A549 (cell line): ENCODE measurements around the gene DYRK1A. TPM values are rescaled to one million over a fixed set of nuclear protein-coding genes. Genes with fewer than 3 reads are reported as not detected.

Experiments used
- ATAC-seq, 2 experiments: fragments of 200-7000 bp in 1 of 2; fragments of >200 bp in 1 of 2; cut with Nextera tagmentation in 1 of 2; cut with Tn5 transposase in 1 of 2; 3 replicates each; pipeline versions ENCODE4 v1.8.0 to v1.9.1; 2018 to 2020; ENCODE audit warnings: mild to moderate bottlenecking in 1 of 2, moderate library complexity in 1 of 2
- CTCF ChIA-PET: fragments of 300-600 bp; sonication (Branson Sonifier 250); formaldehyde crosslinking; extraction: SDS; loops from one replicate; lab custom pipeline; 2021; ENCODE audit warnings: antibody characterized with exemption, inconsistent platforms; lab: Yijun Ruan, JAX
- POLR2A ChIA-PET: fragments of 350-600 bp; formaldehyde crosslinking; extraction: SDS; loops from one replicate; lab custom pipeline; 2021; ENCODE audit warnings: antibody characterized with exemption, inconsistent platforms; lab: Yijun Ruan, JAX
- DNase-seq, 2 experiments: peaks; one replicate each; pipeline versions ENCODE4 v3.0.0 to v3.0.0-alpha.2; 2011 to 2016; ENCODE audit warnings: low read depth in 1 of 2, low spot score in 1 of 2
- FAIRE-seq: peaks from 2 replicates; lab custom pipeline; 2011; peaks lifted over from hg19 to GRCh38; lab: Jason Lieb, UNC
- H3K27ac ChIP-seq, 2 experiments: fragments of >200 bp; sonication (Bioruptor Twin); formaldehyde crosslinking; 3 replicates each; pipeline ENCODE4 v1.5.1; 2016 to 2017
- H3K4me1 ChIP-seq: fragments of >200 bp; sonication (Bioruptor Twin); formaldehyde crosslinking; 3 replicates; pipeline ENCODE4 v1.6.1; 2016
- H3K4me2 ChIP-seq: fragments of >200 bp; sonication (Bioruptor Twin); formaldehyde crosslinking; 3 replicates; pipeline ENCODE4 v1.6.1; 2016
- H3K4me3 ChIP-seq: fragments of >200 bp; sonication (Bioruptor Twin); formaldehyde crosslinking; 3 replicates; pipeline ENCODE4 v1.5.1; 2016
- H3K9me3 ChIP-seq: fragments of >200 bp; sonication (Bioruptor Twin); formaldehyde crosslinking; 3 replicates; pipeline ENCODE4 v1.6.1; 2016
- CBX8 ChIP-seq: fragments of 200-600 bp; sonication (generic); IDR thresholded peaks from 2 replicates; pipeline ENCODE4 v1.6.1; 2016
- CHD4 ChIP-seq: fragments of 200-600 bp; sonication (generic); IDR thresholded peaks from 2 replicates; pipeline ENCODE4 v1.6.1; 2016; ENCODE audit warnings: antibody characterized with exemption, mild to moderate bottlenecking, borderline replicate concordance
- EHF ChIP-seq: fragments of 250-450 bp; sonication (Bioruptor Pico); IDR thresholded peaks from 2 replicates; pipeline ENCODE4 v1.5.0; 2020; ENCODE audit warnings: mild to moderate bottlenecking
- FOSL2 ChIP-seq, 2 experiments: fragments of 450-650 bp in 1 of 2; fragments of >200 bp in 1 of 2; sonication (Bioruptor Twin) in 1 of 2; formaldehyde crosslinking; IDR thresholded peaks; 2 replicates each; pipeline versions ENCODE4 v1.5.0 to v1.6.1; 2016 to 2020; ENCODE audit warnings: mild to moderate bottlenecking in 1 of 2, moderate library complexity in 1 of 2
- FOXS1 ChIP-seq: fragments of 250-450 bp; sonication (Bioruptor Pico); IDR thresholded peaks from 2 replicates; pipeline ENCODE4 v1.5.0; 2020; ENCODE audit warnings: mild to moderate bottlenecking, moderate library complexity
- GATA3 ChIP-seq: IDR thresholded peaks from 2 replicates; pipeline ENCODE4 v1.6.1; 2012; ENCODE audit warnings: borderline replicate concordance
- KDM1A ChIP-seq: fragments of 200-600 bp; sonication (generic); IDR thresholded peaks from 2 replicates; pipeline ENCODE4 v1.6.1; 2016; ENCODE audit warnings: low read depth, mild to moderate bottlenecking
- MAX ChIP-seq: IDR thresholded peaks from 2 replicates; pipeline ENCODE4 v1.6.1; 2012
- MYC ChIP-seq: IDR thresholded peaks from 2 replicates; pipeline ENCODE4 v1.6.1; 2012; ENCODE audit warnings: mild to moderate bottlenecking, inconsistent platforms, low read length, improper control_type of control experiment, borderline replicate concordance
- NPAS2 ChIP-seq: fragments of 250-450 bp; sonication (Bioruptor Pico); IDR thresholded peaks from 2 replicates; pipeline ENCODE4 v1.8.0; 2022; ENCODE audit warnings: mild to moderate bottlenecking, moderate library complexity, borderline replicate concordance
- POLR2A ChIP-seq: IDR thresholded peaks from 2 replicates; pipeline ENCODE4 v1.6.1; 2012; ENCODE audit warnings: mild to moderate bottlenecking, low read length
- RARB ChIP-seq: fragments of 250-450 bp; sonication (Bioruptor Pico); IDR thresholded peaks from 2 replicates; pipeline ENCODE4 v1.8.0; 2021; ENCODE audit warnings: mild to moderate bottlenecking, moderate library complexity
- REST ChIP-seq: fragments of 200-600 bp; sonication (generic); IDR thresholded peaks from 2 replicates; pipeline ENCODE4 v1.6.1; 2016; ENCODE audit warnings: antibody characterized with exemption, mild to moderate bottlenecking, moderate library complexity
- RFX5 ChIP-seq: fragments of 450-650 bp; IDR thresholded peaks from 2 replicates; pipeline ENCODE4 v1.7.1; 2014; ENCODE audit warnings: antibody characterized with exemption, mild to moderate bottlenecking, moderate library complexity
- SMC3 ChIP-seq: fragments of >200 bp; sonication (Bioruptor Twin); formaldehyde crosslinking; IDR thresholded peaks from 3 replicates; pipeline ENCODE4 v1.6.1; 2018; ENCODE audit warnings: inconsistent platforms
- TFCP2L1 ChIP-seq: fragments of 250-450 bp; sonication (Bioruptor Pico); IDR thresholded peaks from 2 replicates; pipeline ENCODE4 v1.5.0; 2021; ENCODE audit warnings: mild to moderate bottlenecking
- USF2 ChIP-seq: fragments of 450-650 bp; IDR thresholded peaks from 2 replicates; pipeline ENCODE4 v1.6.1; 2014; ENCODE audit warnings: antibody characterized with exemption
- ZFP36 ChIP-seq: fragments of 450-650 bp; IDR thresholded peaks from 2 replicates; pipeline ENCODE4 v1.6.1; 2014; ENCODE audit warnings: borderline replicate concordance; ENCODE audit not compliant: partially characterized antibody
- WGBS: methylation state at CpG from one replicate; pipeline ENCODE4 v1.1.6; 2017; ENCODE audit errors: missing lambda C conversion rate; 5-methylcytosine and 5-hydroxymethylcytosine counted together
- polyA plus RNA-seq, 4 experiments: library from polyadenylated mRNA; depleted of rRNA in 3 of 4; stranded (reverse); fragments of >200 nt; fragmentation: RNase III in 1 of 4; extraction: RNeasy Plus Mini Kit Qiagen cat#74134 plus additional on column Dnase treatment in 1 of 4; gene quantifications; 2 replicates in 3 of 4; 3 replicates in 1 of 4; pipeline ENCODE4 v1.2.3, GENCODE V29; 2011 to 2017
- TF ChIP-seq, protein P1 (sequence below): fragments of 250-450 bp; sonication (Bioruptor Pico); IDR thresholded peaks from 2 replicates; pipeline ENCODE4 v1.5.0; 2020; ENCODE audit warnings: low read depth, mild to moderate bottlenecking, moderate library complexity

DYRK1A gene
- polyA plus RNA-seq, 2 of the 4 experiments (the other 2 are of a cell fraction): 12.7 to 29.4 TPM

- DNase-seq (no peak), ATAC-seq (no peak), FAIRE-seq (no peak)
- CTCF ChIA-PET: interaction anchor here (0.6 kb wide), 1 partner anchor 27 kb away, joined by 6 read pairs; no protein-coding TSS in a partner anchor
- H3K9me3 ChIP-seq: no peaks in the 10 kb centered on the region
- WGBS: 91% methylated on average over 5 of the region's 5 CpGs
- H3K4me1 ChIP-seq: peaks cover 38% of the 10 kb centered on the region
- POLR2A ChIA-PET: no interaction called here
- H3K4me3 ChIP-seq: no peak overlapping the region
- no peak for TF ChIP-seq KDM1A
- TF ChIP-seq MAX: no peak
- TF ChIP-seq, protein P1, sequence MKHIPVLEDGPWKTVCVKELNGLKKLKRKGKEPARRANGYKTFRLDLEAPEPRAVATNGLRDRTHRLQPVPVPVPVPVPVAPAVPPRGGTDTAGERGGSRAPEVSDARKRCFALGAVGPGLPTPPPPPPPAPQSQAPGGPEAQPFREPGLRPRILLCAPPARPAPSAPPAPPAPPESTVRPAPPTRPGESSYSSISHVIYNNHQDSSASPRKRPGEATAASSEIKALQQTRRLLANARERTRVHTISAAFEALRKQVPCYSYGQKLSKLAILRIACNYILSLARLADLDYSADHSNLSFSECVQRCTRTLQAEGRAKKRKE: no peak
- no peak for TF ChIP-seq USF2
- no peak for TF ChIP-seq RARB (CRISPR knock-in tag)
- TF ChIP-seq POLR2A: no peak
- no peak for TF ChIP-seq MYC
- TF ChIP-seq FOXS1 (CRISPR knock-in tag): no peak
- no peak for TF ChIP-seq RFX5
- TF ChIP-seq TFCP2L1 (CRISPR knock-in tag): no peak
- TF ChIP-seq FOSL2 (IDR thresholded peaks at IDR 0.05): no peak
- no peak for TF ChIP-seq FOSL2 (CRISPR knock-in tag; IDR thresholded peaks at IDR 0.05)
- TF ChIP-seq SMC3: no peak
- TF ChIP-seq ZFP36: no peak
- TF ChIP-seq, all 56 proteins: peak for 0
- no peak overlapping the region for H3K27ac ChIP-seq
- no peak overlapping the region for H3K4me2 ChIP-seq
These were observed 48.0 kb downstream of the DYRK1A start for GRCh38 chr21:37414292-37415253.

DNA sequence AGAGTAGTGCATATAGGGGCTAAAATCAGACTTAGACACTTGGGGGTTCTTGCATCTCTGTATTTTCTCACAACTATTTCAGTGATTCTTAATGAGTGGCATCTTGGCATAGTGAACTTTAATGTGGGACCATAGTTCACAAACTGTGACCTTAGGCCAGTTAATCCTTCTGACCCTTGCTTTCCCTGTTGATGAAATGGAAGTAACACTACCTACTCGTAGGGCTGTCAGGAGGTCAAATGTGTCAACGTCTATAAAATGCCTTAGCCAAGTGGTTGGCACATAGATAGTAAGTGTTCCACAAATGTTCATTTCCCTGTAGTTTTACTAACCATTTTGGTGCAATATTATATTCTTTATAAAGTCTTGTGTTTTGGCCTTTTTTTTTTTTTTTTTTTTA is 49.4 kb downstream of the DYRK1A start:
- DNase-seq: no peak
- ChIA-PET CTCF (no interaction called here), POLR2A (no interaction called here)
- WGBS: 48% methylated on average over 2 of the region's 2 CpGs
- peaks cover 42% of the 10 kb centered on the region for H3K4me1 ChIP-seq
- FAIRE-seq: no peak
- no peak overlapping the region for H3K4me3 ChIP-seq
- no peaks in the 10 kb centered on the region for H3K9me3 ChIP-seq
- ATAC-seq: no peak
- no peak overlapping the region for H3K4me2 ChIP-seq
- H3K27ac ChIP-seq: no peak overlapping the region
- TF ChIP-seq GATA3 (no peak), REST (no peak), RFX5 (no peak), CHD4 (no peak)

- H3K4me2 ChIP-seq: no peak overlapping the region
- WGBS: 93% methylated on average over 2 of the region's 2 CpGs
- H3K27ac ChIP-seq: no peak overlapping the region
- CTCF ChIA-PET: no interaction called here
- FAIRE-seq (no peak), DNase-seq (no peak), ATAC-seq (no peak)
- H3K4me3 ChIP-seq: no peak overlapping the region
- no peaks in the 10 kb centered on the region for H3K9me3 ChIP-seq
- H3K4me1 ChIP-seq: peaks cover 38% of the 10 kb centered on the region
- POLR2A ChIA-PET: no interaction called here
- TF ChIP-seq EHF: no peak
- TF ChIP-seq CBX8: no peak
- no peak for TF ChIP-seq NPAS2 (CRISPR knock-in tag)
These were observed 50.3 kb downstream of the DYRK1A start for GRCh38 chr21:37416914-37417313.
